ENCODE measurements around the gene MRPL45.
"Not testable (repeated sequence)": the region's sequence is repeated elsewhere in the genome, so short reads cannot be mapped to it uniquely, and the experiment has no call there.

The MRPL45 gene

GRCh38 chr17:38296834-38297517, at the start of gene MRPL45:
MRPL45 (plus strand) TSS chr17:38297168; CDS start chr17:38297184, 16 bp downstream.
- peak; percentile 90 for DNase-seq (ENCODE audit: low spot score)

DNA sequence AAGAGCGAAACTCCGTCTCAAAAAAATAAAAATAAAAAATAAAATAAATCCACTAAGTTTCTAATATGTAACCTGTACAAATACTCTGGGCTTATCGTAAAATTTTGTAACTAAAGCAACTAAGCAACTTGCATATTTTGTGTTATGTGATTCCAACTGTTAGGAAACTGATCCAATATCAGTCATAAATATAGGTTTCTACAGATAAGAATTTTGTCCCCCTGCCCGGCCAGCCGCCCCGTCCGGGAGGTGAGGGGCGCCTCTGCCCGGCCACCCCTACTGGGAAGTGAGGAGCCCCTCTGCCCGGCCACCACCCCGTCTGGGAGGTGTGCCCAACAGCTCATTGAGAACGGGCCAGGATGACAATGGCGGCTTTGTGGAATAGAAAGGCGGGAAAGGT, 43.8 kb upstream of the MRPL45 start:
- DNase-seq (ENCODE audit: low spot score) = not testable (repeated sequence)

DNA sequence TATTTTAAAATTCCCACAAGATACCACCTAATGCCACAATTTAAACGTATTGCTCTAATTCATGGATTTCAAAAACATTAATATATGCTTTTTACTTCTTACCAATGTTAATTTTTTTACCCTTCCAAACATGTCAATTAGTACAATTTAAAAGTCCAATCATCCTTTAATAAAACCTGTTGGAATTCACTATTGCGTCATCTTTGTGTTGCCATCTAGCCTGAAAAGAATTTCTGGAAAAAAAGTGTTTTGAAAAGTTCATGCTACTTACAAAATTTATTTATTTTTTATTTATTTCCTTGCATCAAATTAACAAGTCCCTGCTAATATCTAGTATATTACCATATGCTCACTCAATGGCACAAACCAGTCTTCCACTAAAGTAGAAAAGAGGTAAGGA, 42.6 kb upstream of the MRPL45 start:
- not testable (repeated sequence) for DNase-seq (ENCODE audit: low spot score)

DNA sequence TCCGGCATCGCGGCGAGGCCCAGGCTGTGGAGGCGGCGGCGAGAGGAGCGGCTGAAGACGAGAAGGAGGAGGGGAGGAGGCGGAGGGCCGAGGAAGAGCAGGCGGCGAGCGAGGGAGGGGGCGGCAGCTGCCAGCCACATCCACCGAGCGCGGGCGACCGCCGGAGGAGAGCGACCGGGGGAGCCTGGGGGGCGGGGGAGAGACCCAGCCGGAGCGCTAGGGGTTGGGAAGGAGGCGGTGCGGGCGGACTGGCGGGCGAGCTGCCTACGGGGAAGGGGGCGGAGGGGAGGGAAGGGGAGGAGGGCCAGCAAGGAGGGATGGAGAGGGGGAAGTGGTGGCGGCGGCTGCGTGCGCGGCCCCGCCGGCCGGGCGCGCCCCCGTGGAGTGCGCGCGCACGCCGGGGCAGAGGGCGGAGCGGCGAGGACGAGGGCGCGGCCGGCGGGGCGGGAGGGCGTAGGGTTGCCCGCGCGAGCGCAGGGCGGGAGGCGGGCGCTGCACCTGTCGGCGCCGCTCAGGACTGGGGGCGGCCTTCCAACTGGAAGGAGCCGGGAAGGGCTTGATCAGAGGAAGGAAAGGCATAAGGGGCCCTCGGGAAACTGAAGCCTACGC, 39.9 kb upstream of the MRPL45 start:
- DNase-seq (ENCODE audit: low spot score) = peak; percentile 92

GRCh38 chr17:38265974-38266506, 30.9 kb upstream of the MRPL45 start:
- DNase-seq (ENCODE audit: low spot score) = not testable (repeated sequence)

- not testable (repeated sequence) for DNase-seq (ENCODE audit: low spot score)
Observed at GRCh38 chr17:38266571-38266970, 30.4 kb upstream of the MRPL45 start.

- not testable (repeated sequence) for DNase-seq (ENCODE audit: low spot score)
Observed at GRCh38 chr17:38268138-38268537, 28.8 kb upstream of the MRPL45 start.

- DNase-seq (ENCODE audit: low spot score) = not testable (repeated sequence)
Observed at GRCh38 chr17:38269045-38269444, 27.9 kb upstream of the MRPL45 start.

GRCh38 chr17:38269552-38269951, 27.4 kb upstream of the MRPL45 start:
- not testable (repeated sequence) for DNase-seq (ENCODE audit: low spot score)

DNA sequence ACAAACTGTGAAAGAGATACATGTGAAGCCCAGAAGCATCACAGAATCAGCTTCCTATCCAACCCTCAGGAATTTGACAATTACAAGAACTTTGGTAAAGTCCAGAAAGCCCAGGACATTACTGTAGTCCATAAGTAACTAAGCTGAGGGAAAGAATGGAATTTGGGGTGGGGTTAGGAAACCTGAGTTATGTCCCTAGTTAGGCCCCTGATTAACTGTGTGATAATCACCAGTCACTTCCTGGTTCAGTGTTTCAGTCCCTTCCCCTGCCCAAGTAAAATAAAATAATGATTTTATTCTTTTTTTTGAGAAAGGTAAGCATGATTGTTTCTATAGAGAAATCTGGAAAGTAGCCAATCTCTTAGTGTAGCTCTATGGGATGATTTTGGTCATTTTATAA, 11.0 kb upstream of the MRPL45 start:
- not testable (repeated sequence) for DNase-seq (ENCODE audit: low spot score)

DNA sequence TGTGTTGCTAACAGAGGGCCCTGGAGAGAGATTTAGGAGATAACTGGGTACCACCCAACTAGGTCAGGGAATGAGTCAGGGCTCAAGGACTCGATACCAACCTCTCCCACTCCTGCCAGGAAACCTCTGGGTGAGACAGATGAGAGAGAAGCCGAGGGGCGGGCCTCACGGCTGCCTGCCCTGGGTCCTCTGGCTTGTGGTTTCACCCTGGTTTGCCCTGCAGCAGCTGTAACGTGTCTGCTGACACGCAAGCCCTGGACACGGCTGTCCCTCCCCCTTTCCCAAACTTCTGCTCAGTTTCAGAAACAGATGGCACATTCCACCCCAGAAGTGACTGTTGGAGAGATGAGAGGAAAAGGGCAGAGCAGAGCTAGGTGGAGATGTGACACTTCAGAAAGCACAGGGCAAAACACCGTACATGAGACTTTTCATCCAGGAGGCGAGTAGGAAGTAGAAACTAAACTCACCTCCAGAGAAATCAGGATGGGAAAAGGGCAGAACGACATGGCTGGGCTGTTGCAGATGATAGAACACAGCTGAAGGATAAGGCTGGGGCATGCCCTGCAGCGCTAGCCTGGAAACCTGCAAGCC, 10.4 kb upstream of the MRPL45 start:
- DNase-seq (ENCODE audit: low spot score) = not testable (repeated sequence)

GRCh38 chr17:38288217-38288827, 8.6 kb upstream of the MRPL45 start:
- DNase-seq (ENCODE audit: low spot score) = not testable (repeated sequence)

DNA sequence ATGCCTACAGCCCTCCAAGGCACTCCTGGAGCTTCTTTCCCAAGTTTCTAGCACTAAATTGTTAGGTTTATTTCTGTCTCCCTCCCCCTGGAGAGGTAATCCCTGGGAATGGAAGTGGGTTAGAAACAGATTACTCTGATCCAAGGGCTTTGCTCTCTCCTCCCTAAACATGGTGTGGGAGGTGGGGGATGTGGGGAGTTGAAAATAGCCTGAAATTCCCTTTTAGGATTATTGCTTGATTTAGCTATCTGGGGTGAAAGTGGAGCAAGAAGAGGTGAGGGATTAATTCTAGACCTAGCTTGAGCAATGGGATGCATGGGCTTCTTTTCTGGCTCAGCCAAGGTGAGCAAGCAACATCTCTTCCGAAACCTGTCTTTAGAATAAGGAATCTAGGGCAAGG, 7.2 kb upstream of the MRPL45 start:
- DNase-seq (ENCODE audit: low spot score) = not testable (repeated sequence)

DNA sequence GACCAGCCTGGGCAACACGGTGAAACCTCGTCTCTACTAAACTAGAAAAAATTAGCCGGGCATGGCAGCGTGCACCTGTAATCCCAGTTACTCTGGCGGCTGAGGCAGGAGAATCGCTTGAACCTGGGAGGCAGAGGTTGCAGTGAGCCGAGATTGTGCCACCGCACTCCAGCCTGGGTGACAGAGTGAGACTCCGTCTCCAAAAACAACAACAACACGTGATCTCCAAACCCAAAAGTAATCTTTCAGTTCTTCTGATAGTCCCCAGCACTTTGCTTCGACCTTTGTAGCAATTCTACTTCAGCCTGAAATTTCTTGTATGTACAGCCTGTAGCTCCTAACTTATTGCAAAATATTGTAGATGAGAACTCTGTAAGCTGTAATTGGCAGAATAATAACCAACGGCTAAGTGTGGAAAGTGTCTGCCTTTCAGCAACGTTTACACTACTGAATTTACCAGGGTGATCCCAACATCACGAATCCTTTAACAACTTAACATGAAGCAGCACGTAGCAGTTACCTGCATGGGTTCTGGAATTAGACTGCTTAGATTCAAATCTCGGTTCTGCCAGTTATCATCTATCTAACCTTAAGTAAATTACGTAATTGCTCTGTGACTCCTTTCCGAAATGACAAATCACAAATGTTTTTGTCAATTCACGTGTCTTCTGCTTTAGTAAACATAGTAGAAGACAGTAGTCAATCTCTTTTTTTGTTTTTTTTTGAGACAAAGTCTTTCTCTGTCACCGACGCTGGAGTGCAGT, 1.2 kb upstream of the MRPL45 start:
- not testable (repeated sequence) for DNase-seq (ENCODE audit: low spot score)

DNA sequence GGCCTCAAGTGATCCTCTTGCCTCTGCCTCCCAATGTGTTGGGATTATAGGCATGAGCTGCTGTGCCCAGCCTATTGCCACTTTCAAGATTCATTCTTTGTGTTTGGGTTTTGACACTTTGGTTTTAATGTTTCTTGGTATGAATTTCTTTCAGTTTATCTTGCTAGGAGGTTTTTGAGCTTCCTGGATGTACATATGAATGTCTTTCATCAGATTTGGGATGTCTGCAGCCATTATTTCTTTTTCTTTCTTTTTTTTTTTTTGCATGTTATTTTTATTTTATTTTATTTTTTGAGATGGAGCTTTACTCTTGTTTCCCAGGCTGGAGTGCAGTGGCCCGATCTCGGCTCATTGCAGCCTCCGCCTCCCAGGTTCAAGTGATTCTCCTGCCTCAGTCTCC, 18.5 kb downstream of the MRPL45 start:
- no peak for DNase-seq (ENCODE audit: low spot score)
- TF ChIP-seq CTCF (IDR thresholded peaks at IDR 0.05; ENCODE audit: extremely low read depth, missing control alignments) = no peak

All from GM20000 (cell line).